ENCODE data around the gene HEBP1.
A peak's percentile ranks its signal among the peaks of the same experiment; 100 is the strongest.

The HEBP1 gene

DNA sequence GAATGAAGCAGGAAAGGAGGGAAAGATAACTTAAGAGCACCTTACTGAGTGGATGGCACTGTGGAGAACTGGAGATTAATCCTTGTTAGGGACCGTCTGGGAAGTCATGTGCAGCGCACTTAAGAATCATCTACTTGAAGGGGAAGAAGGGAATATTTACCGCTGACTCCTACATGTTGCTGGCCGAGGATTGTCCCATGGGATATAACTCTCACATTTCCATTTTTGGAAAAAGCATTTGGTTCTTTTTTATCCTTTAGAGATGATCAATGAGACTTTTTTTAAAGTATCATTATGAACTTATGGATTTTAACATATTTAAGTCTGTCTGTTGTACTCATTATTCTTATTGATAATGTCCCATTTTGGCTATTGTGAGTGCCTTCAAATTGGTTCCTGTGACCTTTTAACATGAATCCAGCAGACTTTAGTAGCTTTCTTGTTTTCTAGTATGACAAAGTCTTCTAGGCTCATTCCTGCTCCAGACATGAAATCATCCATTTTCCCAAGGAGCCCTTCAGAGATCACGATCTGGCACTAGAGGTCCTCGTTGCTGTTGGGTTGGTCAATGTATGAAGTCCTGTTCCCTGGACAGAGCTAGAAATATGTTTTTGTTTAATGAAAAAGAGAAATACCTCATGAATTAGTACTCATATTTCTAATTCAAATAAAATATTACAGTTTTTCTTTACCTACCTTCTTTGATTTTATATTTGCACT lies 23.9 kb upstream of the HEBP1 start:
- no peak for DNase-seq

DNA sequence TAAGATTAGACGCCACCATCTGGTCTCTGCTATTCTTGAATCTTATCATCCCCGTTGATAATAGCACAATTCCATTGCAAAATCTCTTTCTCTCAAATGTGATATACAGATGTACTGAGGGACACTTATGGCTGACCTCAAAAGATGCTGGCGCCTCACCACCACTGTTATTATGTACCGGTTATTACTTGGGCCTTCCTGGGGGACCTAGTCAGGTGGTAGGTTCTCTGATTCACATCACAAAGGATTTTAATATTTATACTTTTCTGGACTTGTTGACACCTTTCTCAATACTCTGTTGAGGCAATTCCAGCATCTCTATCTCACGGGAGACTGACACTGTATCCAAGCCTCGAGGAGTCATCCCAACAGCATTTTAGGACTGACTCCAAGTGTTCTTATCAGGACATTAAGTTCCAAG lies 22.8 kb upstream of the HEBP1 start:
- no peak for DNase-seq

DNA sequence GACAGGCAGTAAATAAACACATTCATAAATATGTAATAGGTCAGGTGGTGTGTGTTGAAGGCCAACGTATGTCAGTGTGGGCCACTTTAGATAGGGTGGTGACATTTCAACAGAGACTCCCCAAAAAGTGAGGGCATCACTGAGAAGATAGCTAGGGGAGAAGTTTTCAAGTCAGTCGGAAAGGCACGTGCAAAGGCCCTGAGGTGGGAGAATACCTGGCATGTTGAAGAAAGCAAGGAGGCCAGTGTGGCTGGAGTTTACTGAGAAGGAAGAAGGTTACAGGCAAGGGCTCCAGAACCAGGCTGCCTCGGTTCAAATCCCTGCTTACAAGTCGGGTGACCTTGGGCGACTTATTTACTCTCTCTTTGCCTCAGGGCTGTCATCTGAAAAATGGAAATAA lies 11.0 kb upstream of the HEBP1 start:
- DNase-seq: no peak

DNA sequence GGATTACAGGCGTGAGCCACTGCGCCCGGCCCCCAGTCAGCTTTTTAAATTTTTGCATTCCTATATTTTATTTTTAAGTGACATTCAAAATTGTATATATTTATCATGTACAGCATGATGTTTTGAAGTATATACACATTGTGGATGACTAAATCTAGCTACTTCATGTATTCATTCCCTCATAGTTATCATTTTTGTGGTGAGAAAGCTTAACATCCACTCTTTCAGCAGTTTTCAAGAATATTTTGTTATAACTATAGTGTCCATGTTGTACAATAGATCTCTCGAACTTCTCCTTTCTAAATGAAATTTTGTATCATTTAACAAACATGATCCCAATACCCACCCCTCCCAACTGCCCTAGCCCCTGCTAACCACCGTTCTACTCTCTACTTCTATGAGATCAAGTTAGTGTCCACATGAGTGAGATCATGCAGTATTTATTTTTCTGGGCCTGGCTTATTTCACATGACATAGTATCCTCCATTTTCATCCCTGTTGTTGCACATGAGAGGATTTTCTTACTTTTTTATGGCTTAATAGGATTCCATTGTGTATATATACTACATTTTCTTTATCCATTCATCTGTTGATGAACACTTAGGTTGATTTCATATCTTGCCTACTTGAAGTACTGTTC lies 8.8 kb upstream of the HEBP1 start:
- no peak for DNase-seq

DNA sequence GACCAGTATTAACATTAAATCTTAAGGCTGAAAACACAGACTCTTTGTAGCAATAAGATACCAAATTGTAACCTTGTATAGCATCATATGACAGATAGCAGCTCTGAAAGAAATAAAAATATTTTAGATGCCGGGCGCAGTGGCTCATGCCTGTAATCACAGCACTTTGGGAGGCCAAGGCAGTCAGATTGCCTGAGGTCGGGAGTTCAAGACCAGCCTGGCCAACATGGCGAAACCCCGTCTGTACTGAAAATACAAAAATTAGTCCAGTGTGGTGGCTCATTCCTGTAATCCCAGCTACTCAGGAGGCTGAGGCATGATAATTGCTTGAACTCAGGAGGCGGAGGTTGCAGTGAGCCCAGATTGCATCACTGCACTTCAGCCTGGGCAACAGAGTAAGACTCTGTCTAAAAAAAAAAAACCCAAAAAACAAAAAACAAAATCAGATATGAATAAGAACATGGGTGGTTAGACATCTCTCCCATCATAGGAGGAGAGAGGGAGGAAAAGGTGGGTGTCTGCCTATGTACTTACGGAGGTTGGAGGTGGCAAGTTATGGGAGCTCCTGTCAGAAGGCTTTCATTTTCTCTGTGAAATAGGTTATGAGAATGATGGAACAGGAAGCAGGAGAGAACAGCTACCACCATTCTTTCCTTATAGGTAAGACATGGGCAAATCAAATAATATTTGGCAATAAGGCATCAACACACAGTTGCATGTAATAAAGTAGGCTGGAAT lies 7.6 kb upstream of the HEBP1 start:
- no peak for DNase-seq

DNA sequence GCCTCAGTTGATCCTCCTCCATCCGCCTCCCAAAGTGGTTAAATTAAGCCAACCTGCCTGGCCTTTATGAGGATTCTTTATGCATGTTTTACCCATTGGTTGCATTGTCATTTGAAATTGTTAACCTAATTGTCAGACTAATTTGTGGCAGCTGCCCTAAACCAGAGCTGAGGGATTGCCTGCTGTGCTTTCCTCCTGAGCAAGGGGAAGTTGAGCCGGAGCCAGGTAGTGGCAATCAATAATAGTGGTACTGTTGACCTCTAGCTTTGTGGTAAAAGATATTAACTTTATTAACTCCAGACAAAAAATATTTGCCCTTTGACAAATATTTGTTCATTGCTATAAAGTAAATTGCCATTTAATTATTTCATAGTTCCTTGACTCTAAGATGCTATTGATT lies 5.6 kb upstream of the HEBP1 start:
- no peak for DNase-seq

DNA sequence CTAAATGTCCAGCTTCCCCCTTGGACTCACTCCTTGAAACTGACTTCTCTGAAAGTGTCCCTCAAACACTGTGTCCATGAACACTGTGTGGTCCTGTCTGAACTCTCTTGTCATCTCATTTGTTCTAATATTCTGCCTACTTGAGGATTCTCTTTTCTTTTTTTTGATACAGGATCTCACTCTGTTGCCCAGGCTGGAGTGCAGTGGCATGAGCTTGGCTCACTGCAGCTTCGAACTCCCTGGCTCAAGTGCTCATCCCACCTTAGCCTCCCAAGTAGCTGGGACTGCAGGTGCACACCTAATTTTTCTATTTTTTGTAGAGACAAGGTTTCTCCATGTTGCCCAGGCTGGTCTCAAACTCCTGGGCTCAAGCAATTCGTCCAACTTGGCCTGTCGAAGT lies 4.9 kb upstream of the HEBP1 start:
- no peak for DNase-seq

DNA sequence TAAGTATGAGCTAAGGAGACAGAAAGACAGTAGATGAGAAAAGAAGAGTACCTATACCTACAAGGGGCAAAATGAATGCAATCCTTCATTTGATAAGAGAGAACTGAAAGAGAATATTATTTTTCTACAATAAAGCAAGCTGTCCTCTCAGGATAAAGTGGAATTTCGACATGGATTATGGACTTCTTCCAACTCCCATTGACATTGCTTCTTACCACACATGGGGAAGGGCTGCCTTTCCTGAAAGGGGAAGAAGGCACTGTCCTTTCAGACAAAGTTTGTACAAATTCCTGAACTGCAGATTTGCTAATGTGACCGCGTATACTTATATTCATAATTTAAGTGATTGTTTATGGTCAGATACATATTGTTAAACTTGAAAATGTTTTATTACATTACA lies 4.3 kb upstream of the HEBP1 start:
- no peak for DNase-seq

DNA sequence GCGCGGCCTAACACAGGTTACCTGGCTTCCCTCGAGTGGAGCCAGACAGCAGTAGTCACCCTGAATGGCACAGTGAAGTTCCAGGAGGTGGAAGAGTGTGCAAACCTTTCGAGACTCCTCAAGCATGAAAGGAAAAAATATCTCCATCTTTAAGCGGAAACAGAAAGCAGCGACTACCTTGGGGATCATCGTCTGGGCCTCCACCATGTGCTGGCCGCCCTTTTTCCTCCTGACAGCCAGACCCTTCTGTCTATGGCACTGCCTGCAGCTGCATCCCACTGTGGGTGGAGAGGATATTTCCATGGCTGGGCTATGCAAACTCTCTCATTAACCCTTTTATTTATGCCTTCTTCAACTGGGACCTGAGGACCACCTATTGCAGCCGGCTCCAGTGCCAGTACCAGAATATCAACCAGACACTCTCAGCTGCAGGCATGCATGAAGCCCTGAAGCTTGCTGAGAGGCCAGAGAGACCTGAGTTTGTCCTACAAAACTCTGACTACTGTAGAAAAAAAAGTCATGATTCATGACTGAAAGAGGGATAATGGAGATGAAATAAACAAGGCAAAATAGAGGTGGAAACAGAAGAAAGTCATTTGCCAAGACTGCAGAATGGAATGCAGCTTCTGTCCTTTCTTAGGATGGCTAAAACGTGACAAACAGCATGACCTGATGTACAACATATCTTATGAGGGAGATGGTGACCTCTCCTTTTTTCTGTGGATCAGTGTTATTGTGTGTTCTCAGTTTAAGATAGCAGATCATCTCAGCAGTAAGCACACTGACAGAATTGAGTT lies 2.4 kb upstream of the HEBP1 start:
- no peak for DNase-seq

DNA sequence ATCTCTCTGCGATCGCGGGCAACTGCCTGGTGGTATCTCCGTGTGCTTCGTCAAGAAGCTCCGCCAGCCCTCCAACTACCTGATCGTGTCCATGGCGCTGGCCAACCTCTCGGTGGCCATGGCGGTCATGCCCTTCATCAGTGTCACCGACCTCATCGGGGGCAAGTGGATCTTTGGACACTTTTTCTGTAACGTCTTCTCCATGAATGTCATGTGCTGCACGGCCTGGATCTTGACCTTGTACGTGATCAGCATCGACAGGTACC lies 1.6 kb upstream of the HEBP1 start:
- DNase-seq: no peak

DNA sequence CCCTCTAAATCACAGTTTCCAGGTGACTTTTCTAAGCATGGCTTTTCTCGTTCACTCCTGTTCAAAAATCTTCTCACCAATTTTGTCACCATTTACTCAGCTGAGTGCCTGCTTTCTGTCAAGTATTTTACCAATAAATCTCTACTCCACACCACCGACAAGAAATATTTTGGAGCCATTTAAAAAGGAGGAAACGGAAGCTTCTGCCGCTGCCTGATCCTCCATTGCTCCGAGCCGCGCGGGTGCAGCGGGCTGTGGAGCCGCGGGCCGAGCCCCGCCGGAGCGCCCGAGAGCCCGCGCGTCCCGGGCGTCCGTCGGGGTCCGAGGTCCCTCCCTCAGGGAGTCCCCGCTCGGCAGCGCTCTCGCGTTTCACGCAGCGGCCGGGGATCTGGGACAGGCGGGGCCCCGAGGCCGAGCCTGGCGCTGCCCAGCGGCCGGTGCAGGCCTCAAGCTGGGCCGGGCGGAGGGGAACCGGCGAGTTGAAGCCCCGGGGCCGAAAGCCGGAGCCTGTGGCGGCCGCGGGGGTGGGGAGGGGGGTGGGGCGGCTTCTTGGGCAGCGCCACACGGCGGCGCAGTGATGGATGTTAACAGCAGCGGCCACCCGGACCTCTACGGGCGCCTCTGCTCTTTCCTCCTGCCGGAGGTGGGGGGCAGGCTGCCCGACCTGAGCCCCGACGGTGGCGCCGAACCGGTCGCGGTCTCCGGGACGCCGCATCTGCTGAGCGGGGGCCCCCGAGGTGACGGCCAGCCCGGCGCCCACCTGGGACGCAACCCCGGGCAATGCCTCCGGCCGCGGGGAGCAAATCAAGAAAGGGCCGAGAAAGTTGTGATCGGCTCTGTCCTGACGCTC lies 1.1 kb upstream of the HEBP1 start:
- peak; percentile 42 for DNase-seq

DNA sequence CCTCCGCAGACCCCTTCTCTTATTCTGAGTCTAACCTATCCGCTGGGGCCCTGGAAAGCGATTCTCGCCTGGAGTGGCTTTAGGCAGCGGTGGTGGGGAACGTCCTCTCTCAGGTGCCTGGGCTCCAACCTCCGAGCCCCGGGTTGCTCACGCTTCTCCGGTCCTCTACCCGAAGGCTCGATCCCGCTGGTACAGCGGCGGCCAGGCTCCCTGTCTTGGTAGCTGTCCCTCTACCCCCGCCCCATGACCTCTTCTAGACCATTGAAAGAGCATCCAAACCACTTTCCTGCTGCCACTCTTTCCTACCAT lies 505 bp upstream of the HEBP1 start:
- no peak for DNase-seq

DNA sequence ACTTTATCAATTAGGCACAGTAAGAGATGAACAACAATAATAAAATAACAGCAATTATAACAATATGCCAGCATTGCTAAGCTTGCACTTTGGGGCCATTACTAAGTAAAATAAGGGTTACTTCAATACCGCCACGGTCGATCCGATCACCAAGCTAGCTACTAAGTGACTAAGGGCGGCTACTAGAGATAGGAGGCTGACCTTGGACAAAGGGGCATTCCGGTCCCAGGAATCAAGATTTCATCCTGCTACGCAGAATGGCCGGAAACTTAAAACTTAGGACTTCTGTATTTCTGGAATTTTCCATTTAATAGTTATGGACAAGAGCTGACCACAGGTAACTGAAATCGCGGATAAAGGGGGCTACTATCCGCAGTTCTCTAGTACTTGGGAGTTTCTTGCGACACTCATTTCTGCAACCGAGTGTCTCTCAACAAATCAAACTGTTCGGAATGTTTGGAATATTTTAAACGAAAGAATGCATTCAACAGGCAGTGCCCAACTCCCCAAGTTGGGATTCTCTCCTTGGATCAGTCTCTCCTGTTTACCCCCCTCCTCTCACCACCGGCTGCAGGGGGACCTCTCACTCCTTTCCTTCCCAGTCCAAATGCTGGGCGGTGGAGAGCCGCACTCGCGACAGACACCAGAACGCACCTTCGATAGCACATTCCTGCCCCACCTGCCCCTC lies 650 bp downstream of the HEBP1 start:
- no peak for DNase-seq

DNA sequence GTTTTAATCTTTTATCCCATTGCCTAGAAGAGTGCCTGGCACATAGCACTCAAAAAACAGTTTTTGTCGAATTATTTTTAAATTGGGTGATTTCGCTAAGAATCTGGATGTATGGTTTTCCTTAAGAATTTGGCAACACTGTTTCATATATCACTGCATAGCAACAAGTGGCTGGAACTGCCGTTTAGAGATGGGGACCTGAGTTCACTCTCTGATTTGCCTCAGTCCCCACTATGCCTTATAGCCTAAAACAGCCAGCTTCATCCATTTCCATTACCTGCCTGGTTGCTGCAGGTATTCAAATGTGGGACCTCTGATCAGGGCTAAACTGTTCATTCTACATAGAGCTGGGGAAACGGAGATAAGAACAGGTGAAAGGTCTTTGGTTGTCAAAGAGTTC lies 1.8 kb downstream of the HEBP1 start:
- no peak for DNase-seq

DNA sequence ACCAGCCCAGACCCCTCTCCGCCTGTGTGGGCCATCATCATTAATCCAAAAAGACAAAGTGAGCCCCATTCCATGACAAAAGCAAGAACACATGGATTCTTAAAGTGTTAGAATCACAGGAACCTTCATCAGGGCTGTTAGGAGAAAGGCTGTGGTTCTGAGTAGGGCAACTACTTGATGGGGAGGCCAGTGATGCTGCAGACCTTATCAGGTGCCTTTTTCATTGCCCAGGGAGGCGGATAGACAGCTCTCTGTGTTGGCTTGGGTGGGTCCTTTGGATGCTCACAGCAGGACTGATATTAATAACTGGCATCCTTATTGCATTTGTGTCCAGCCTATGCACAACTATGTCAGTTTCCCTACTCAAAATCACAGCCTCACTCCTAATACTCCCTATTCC lies 2.3 kb downstream of the HEBP1 start:
- no peak for DNase-seq

DNA sequence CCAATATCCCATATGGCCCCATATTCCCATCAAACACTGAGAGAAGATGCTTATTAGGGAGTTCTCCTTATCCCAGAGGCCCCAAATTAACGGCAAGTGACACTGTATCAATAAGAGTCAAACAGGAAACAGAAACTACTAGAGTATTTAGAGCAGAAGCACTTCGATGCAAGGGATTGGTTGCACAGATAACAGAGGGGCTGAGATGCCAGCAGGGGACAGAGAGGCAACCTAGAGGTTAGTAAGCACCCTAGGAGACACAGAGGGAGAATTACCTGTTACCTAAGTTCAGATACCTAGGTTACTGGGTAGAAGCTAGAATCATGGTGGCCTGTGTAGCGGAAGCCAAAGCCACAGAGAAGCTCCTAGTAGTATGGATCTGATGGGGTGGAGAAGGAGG lies 2.9 kb downstream of the HEBP1 start:
- no peak for DNase-seq

DNA sequence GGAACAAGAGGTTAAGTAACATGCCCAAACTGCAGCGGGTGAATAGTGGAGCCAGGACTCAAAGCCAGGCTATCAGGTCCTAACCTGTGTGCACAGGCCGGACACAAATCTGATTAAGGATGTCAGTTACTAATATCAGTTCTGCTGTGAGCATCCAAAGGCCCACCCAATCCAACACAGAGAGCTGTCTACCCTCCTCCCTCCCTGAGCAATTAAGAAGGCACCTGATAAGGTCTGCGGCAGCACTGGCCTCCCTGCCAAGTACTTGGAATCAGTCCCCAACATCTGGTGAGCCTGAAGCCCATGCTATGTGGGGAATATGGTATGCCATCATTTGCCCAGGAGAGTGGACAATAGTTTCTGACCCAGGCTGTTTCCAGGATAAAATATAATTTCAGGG lies 3.9 kb downstream of the HEBP1 start:
- DNase-seq: no peak

DNA sequence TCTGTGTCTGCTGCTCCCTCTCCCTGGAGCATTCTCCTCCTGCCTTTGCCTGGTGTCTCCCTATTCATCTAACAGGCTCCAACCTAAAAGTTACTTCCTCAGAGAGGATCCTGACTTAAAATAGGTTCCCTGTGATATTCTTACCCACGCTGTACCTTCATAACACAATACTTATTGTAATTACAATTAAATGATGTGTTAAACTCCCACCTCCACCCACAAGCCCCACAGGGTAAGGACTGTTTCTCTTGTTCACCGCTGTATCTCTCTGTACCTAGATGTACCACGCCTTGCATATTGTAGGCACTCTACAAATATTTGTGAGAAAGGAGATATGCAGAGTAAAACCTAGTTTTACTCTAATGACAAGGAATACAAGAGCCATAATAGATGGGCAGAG lies 5.0 kb downstream of the HEBP1 start:
- no peak for DNase-seq

DNA sequence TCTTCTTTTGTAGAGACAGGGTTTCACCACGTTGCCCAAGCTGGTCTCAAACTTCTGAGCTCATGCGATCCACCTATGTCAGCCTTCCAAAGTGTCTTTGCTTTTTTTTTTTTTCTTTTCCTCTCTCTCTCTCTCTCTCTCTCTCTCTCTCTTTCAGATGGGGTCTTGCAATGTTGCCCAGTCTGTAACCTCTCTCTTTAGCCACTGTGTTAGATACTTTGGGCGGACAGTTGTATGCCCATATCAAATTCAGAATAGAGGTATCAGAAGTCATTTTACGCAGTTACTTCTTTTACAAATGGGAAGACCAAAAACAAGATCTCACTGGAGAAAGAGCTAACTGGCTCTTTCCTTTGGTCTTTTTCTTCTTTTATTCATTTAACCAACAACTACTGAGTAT lies 6.7 kb downstream of the HEBP1 start:
- no peak for DNase-seq

DNA sequence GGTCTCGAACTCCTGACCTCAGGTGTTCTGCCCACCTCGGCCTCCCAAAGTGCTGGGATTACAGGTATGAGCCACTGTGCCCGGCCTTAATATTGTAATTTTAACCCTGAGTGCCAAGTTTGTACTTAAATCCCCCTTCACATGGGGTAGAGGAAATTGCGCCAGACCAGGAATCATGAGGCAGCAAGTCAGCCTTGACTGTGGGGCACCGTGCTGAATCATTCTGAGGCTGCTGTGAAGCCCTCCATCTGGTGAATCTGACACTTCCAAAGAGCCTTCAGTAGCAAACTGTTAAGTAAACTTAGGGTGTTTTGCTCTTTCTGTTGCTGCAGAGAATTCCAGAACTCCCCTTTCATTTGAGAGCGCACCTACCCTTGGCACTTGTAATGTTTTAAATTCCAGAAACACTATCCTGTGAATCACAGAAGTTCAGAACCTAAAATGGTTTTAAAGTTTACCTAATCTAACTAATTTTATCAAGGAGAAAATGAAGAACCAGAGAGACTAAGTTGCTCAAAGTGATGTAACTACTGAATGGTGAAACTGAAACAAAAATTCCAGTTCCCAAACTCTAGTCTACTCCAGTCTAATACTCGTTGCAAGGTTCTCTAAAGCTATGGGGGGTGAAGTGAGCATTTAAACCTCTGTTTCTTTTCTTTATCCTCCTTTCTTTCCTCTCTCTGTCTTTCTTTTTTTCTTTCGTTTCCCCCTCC lies 7.5 kb downstream of the HEBP1 start:
- DNase-seq: no peak

DNA sequence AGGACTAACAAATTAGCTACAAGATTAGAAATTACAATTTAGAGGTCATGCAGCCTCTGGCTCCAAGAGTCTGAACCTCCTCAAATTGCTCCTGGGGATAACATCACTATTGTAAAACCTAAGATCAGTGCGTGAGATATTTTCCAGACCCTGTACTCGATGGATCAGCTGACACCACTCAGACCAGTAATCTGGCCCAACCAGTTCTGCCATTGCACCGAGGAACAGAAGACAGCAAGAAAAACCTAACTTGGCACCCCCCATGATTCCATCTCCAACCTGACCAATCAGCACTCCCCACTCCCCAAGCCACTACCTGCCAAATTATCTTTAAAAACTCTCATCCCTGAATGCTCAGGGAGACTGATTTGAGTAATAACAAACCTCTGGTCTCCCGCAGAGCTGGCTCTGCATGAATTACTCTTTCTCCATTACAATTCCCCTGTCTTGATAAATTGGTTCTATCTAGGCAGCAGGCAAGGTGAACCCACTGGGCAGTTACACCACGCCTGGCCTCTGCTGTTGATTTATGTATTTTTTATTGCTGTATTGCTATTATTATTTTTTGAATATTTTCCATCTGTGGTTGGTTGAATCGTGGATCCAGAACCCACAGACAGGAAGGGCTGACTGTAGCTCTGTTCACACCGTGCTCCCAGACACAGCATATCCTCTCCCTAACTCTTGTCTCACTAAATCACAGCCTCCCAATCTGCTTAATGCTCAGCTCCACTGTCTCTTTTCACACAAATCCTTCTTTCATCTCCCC lies 9.2 kb downstream of the HEBP1 start:
- DNase-seq: no peak

All from activated naive CD4-positive, alpha-beta T cell treated with Interleukin-2 at 50 U/mL for 16 hours (primary cell).